ENCODE results near the gene NADK.
"Not testable (repeated sequence)": the region's sequence is repeated elsewhere in the genome, so short reads cannot be mapped to it uniquely, and the experiment has no call there.

NADK gene

DNA sequence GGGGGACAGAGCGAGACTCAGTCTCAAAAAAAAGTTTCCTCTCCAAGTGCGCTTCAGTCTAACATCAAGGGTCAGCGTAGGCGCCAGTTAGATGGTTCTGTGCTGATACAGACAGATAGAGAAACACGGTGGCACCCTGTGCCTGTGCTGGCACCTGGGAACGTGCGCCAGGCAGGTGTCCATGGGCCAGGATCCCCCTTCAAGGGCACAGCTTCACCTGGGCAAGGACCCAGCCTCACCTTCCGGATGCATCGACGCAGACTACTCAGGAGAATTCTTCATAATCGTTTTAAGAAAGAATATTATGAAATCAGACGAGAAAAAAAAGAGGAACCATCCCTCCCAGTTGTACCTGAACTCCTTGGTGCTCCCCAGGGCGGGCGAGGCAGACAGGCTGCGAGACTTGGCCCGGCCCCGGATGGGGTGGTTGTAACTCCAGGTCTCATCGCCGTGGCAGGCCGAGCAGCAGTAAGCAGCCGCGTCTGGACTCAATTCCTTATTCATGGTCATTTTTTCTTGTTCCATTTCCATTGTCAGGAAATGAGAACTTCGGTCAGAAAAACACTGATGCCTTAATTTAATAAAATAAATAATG is 13.3 kb downstream of the NADK start:
- DNase-seq (ENCODE audit: low read depth in 1 of 2, low spot score in 1 of 2), result no peak

DNA sequence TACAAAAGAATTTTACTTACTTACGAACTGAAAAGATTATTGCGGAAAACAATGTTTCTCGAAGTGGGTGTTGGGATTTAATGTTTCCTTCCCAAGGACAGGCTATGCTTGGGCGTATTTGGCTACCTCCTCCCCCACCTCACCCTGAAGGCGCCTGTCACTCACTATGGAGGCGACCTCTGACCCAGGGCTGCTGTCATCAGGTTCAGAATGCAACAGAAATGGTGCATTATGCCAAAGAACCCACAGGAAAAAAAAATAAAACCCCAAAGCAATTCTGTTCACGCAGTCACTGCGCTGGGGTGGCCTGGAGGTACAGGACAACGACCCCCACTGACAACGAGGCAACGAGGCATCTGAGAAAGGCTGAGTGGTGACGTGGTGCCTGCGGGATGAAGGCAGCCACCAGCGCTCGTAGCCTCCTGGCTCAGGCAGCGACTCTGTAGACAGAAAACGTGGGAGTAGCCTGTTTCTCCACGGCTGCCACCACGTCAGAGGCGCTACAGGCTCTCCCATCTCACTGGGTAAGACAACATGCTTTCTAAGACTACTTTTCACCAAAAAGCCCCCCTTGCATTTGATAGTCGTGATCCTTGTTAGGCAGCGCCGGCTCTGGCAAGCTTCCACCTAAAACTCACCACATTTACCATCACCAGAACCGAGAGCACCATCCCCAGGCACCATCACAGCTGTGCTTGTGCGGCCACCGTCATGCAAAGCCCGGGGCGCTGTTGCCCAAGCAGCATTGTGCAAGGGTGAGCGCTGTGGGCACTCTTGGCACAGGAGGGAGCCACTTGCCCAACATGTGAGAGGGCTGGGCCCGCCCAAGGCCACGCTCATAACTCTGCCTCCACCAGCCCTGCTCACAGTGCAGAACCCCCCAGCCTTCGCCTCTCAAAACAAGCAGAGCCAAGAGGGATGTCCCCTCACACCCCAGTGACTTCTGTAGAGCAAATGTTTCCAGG is 14.3 kb downstream of the NADK start:
- no peak for DNase-seq (ENCODE audit: low read depth in 1 of 2, low spot score in 1 of 2)

DNA sequence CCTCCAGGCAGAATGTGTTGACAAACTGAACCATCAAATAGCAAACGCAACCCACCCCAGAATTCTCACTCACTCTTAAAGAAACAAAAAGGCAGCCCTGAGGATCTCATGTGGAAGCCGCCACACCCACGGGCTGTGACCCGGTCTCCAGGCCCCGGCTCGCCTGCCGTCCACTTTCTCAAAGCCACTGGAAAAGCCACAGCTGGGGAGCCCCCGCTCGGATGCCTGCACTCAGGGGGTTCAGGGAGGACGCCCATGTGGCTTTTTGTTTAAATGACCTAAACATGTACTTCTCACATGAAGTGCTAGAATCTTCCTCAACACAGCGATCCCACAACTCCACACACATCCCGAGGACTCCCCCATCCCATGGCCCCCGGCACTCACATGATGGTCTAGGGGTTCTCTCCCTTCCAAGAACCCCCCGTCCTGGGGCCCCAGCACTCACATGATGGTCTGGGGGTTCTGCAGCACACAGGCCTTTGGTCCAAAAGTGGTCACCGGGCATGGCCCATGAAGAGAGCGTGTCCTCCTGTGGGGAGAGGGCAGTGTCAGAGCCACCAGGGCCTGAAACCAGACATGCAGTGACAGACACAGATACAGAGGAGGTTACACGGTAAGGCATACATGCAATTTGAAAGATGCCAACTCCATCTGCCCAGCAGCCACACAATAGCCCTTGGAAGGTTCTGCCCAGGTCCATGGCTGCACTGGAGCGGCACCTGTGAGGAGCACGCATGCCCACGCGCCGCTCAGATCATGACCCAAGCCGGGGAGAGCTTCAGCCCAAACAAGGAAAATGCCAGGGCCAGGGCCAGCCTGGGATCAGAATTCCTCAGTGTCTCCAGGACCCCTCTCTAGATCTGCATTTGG is 16.5 kb downstream of the NADK start:
- no peak for DNase-seq (ENCODE audit: low read depth in 1 of 2, low spot score in 1 of 2)

DNA sequence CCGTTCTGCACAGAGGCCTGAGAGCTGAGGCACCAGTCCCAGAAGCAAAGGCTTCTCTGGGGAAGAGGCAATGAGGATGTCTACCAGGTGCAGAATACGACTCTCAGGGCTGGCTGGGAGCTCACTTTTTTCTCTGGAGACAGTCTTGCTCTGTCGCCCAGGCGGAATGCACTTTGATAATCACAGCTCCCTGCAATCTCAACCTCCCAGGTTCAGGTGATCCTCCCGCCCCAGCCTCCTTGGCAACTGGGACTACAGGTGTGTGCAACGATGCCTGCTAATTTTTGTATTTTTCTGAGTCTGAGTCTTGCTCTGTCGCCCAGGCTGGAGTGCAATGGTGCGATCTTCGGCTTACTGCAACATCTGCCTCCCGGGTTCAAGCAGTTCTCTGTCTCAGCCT is 17.6 kb downstream of the NADK start:
- no peak for DNase-seq (ENCODE audit: low read depth in 1 of 2, low spot score in 1 of 2)

DNA sequence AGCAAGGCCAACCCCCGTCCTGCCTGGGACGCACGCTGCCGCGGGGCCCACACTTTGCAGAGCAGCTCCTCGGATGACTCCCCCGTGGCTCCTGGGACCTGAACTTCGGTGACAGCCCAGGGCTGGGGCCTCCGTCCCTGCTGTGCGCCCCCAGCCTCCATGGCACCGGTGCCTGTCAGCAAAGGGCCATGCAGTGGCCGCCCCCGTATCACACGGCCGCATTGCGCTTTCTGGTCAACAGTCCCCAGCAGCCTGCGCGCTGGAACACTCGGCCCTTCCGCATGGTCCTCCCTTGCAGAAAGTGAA is 18.0 kb downstream of the NADK start:
- no peak for DNase-seq (ENCODE audit: low read depth in 1 of 2, low spot score in 1 of 2)

DNA sequence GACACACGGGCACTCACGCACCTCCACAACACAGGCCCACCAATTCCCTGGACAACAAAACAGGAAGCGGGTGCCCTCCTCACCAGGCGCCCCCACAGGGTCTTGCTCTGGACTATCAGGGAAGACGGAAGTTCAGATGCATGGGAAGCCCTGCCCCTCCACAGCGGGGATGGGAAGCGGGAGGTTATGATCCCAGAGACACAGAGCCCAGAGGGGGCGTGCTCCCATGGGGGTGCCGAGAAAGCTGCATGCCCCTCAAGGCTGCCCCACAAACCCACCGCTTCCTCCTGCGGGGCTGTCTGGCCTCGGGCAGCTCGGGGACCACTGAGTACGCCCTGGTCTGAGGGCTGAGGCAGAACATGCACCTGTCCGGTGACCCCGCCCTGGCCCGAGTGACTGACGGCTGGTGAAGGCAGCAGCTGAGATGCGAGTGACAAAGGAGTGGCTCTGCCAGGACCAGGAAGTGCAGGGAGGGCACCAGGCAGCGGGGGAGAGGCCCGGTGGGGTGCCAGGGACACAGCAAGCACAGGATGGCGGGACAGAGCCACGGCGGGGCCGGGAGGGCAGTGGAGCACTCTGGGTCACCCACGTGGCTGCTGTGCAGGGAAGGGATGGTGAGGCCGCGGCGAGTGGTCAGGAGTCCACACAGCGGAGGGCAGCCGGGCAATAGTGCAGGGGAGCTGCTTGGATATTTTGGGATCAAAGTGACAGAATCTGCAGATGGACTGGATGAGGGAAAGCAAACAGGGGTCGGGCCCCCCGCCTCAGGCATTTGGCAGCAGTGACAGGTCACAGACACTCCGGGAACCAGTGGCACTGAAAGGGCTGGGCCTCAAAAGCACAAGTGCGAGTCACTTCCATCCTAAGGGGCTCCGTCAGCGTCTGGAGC is 18.6 kb downstream of the NADK start:
- no peak for DNase-seq (ENCODE audit: low read depth in 1 of 2, low spot score in 1 of 2)

DNA sequence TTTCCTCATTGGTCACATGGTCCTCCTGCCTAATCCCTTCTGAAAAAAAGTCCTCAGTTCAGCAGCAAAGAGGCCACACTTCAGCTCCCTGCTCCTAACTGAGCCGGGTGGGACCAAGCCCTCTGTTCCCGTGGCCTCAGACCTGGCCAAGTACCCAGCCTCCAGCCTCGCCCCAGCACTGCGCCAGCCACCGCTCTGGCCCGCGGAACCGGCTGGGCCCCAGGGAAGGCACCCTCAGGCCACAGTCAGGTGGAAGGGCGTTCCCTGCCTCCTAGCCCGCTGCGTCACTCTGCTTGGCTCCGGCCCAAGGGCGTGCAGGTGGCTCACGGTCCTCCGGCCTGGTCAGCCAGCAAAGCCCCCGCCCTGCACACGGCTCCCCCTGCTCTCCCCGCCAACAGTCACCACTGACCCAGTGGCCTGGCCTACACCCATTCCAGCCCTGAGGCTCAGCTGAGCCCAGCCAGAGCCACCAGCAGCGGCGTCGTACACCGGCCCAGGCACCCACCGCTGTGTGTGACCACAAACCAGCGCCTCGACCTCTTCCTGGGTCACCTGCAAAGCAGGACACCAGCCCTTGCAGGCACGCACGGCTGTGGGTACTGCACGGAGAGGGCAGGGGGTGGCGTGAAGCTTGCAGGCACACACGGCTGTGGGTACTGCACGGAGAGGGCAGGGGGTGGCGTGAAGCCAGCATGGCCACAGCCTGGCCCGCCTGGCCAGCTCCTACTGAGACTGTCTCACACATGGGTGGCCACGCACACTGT is 19.4 kb downstream of the NADK start:
- no peak for DNase-seq (ENCODE audit: low read depth in 1 of 2, low spot score in 1 of 2)

DNA sequence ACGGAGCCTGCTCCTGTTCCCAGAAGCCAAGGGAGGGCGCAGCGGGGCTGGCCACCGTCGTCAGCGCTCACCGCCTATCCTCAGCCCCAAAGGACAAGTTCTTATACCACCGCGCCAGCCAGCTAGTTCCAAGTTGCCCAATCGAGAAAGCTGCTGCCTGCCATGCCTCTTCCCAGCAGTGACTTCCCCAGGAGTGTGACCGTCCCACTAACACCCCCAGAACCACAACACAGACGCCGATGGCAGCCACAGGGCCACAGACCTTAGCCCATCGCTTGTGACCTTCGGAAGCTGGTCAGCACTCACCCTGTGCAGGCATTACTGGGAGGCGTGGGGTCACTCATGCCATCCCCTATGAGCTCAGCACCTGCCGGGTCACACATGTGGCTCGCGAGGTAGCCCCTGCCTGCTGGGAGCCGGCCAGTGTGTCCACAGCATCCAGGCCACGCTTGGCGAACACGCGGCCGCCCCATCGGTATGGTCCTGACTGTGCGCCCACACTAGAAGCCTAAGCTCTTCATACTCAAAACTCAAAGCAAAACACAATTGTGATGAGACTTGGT is 20.1 kb downstream of the NADK start:
- no peak for DNase-seq (ENCODE audit: low read depth in 1 of 2, low spot score in 1 of 2)

DNA sequence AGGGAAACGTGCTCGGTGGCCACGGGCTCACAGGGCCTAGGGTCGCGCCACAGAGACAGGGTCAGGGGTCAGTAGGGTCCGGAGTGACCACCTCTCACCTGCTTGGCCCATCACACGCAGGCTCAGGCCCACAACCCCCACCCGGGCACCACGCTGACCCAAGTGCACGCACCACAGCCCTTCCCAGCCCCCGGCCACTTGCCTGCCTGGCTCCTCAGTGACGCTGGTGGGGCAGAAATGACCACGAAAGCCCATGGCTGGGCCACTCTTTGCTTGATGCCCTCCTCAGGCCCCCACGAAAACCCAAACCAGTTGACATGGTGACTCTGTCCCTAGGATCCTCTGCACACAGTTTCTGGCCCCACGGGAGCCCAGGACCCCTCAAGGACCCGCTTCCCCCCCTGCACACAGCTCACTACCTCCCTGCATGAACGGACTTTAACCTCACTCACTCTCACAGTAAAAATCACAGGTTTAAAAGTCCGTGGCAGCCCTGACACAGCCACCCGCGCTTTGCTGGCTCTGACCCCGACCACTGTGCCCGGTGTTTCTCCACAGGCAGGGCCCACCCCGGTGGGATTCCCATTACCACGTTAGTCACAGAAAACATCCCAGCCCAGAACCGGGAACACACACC is 20.7 kb downstream of the NADK start:
- no peak for DNase-seq (ENCODE audit: low read depth in 1 of 2, low spot score in 1 of 2)

DNA sequence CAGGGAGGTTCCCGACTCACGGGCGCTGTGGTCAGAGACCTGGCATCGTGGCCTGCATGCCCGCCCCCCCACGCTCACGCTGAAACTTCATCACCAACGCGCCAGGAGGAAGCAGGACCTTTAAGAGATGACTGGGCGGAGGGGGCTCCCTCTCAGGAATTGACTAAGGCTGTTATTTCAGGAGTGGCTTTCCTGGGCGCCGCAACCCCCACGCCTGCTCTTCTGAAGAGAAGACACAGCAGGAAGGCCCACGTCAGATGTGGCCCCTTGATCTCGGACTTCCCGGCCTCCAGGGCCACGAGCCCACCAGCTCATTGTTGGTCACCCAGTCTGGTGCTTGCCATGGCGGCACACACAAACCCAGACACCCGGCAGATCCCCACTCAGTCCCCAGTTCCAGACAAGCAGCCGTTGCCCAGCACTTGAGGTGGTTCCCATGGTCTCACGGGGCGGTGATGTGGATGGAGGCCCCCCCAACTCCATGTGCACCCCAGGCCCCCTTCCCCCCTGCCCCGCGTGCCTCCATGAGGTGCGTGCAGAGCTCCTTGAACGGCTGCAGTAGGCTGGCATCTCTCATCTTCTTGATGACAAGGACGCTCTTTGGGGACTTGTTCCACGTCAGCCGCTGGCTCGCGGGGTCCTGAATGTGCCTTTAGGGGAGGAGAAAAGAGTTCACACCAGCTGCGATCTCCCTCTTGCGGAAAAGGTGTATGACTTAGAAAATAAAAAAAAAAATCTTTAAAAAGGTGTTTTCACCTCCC is 21.4 kb downstream of the NADK start:
- no peak for DNase-seq (ENCODE audit: low read depth in 1 of 2, low spot score in 1 of 2)

DNA sequence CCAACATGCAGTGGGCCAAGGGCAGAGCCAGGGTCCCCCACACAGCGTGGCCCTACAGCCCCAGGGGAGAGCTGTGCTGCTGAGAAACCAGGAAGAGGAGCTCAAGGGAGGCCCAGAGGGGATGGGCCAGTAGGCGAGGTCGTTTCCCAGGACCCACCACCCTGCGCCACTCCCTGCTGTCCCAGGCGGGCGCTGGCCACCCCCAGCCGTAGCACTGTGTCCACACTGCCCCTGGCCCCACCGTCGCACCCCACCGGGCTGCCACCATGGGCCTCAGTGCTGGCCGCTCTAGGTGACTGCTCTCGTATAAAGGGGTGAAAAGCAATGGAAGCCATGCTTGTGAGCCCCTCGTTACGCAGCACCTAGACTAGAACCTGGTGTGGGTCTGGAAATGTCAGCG is 22.4 kb downstream of the NADK start:
- DNase-seq (ENCODE audit: low read depth in 1 of 2, low spot score in 1 of 2), result no peak

DNA sequence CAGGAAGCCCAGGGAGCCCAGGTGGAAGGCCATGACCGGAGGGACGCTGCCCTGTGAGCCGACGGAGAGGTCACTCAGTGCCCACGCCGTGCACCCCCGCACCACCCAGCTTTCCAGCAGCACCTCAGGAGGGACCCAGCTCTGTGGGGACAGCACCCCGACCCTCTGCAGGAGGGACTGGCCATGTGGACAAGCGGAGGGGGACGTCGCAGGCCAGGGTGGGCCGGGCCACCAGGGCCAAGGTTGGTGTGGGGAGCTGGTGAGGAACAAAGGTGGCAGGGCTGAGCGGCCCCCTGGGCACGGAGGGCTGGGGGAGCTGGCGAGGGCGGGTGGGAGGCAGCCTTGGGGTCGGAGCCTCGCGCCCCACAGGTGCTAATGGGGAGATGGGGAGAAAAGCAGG is 22.8 kb downstream of the NADK start:
- DNase-seq (ENCODE audit: low read depth in 1 of 2, low spot score in 1 of 2), result no peak

DNA sequence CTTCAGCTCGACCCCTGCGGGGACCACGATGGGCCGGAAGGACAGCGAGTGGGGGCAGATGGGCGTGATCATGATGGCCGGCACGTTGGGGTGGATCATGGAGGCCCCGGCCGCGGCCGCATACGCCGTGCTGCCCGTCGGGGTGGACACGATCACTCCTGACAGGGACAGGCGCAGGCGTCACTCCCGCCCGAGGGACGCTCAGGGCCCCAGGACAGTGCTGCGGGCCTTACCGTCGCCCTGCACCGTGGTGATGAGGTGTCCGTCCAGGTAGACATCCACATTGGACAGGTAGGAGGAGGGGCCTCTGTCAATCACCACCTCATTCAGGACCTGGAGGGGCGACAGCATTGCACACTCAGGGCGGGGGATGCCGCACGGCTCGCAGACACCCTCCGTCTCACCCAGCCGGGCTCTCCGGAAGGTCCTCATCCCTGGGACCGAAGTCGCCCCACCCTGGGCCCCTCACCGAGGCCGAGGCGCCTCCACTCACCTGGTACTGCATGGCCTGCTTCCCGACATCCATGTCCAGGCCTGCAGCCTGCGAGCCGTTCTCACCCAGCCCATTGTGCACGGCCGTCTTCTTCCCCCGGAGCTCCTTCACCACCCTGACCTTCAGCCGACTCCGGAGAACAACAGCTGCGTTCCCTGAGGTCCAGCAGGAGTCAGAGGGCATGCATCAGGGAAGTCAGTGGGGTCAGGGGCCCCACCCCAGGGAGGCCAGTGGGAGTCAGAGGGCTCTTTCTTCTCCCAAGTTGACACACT is 24.0 kb downstream of the NADK start:
- no peak for DNase-seq (ENCODE audit: low read depth in 1 of 2, low spot score in 1 of 2)

DNA sequence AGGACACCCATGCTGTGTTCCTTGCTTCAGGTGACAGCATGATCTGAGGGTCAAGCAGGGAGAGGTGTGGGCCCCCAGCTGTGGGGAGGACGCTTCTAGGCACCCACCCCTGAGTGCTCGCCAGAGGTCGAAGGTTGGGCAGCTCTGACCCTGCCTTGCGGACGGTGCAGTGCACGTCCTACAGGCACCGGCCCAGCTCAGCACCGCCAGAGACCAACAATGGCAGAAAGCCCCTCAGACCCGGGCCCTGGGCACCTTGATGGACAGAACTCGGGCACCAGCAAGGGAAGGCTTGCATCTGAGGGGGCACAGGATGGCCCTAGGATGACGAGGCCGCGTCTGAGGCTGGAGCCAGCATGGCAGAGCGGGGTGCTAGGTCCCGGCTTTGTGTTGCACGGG is 24.7 kb downstream of the NADK start:
- no peak for DNase-seq (ENCODE audit: low read depth in 1 of 2, low spot score in 1 of 2)

DNA sequence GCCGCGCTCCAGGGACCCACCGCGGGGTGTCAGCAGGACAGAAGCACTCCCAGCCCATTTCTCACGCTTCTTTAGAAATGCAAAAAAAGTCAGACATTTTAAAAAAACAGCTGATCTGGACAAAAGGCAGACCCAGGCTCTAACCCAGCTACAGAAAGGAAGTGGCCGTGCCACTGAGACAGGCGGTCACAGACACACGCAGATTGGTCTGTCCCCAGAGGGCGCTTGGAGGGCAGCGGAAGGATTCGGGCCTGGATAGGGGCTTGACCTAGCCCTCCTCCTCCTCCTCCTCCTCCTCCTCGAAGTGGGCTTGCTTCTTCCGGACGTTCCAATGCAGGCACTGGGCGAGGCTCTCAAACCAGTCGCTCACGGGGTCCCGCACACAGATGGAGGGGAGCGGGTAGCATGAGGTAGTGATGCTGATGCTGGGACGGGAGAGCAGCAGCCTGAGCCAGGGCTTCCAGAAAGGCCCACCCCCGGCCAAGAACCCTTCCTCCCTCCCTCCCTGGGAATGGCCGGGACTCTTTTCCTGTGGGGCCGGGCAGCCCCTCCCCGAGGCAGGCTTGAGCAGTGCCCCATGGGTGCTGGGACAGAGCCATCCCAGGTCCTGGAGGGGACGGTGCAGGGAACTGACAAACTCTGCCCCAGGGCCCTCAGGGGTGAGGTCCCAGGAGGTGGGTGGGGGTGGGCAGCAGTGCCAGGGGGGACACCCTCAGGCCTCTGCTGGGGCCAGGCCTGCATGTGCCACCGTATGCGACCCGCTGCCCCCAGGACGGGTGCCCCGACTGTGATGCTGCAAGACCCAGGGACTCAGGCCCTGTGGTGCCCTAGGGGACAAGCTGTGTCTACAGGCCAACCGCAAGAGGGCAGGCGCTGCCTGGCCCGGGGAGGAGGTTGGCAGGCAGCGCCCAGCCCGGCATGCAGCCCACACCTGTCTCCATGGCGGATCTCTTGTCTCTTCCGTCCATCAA is 25.3 kb downstream of the NADK start:
- no peak for DNase-seq (ENCODE audit: low read depth in 1 of 2, low spot score in 1 of 2)

DNA sequence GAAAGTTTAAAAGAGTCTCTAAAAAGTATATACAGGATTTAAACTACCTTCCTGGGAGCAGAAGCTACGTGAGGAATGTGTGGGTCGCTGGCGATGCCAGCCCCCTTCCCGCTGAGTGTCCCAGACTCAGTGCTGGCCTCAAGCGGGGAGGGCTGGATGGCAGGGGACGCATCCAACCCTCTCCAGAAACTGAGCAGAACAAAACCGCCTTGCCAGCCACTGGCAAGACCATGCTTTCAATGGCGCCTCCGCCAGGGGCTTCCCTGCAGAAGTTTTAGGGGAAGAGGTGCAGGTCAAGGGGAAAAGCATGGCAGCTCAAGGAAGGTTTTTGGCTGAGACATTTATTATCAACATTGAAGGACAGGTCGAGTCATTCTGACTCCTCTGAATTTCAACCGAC is 26.1 kb downstream of the NADK start:
- DNase-seq (ENCODE audit: low read depth in 1 of 2, low spot score in 1 of 2), result no peak

DNA sequence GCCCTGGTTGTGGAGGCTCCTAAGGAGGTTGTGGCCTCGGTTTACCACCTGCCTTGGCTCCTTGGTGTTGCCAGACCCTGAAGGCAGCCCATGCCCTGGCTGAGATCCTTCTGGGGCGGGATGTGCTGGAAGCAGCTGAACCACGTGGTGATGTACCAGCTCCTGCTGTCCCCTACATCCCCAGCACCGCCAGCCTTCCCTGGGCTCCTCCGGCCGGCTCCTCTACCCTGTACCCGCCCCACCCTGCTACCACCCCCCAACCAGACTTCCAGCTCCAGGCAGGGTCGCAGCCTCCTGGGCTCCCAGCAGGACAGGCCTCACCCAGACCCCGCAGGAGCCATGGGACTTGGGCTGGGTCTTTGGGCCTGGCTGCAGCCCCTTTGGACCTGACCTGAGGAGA is 28.3 kb downstream of the NADK start:
- DNase-seq (ENCODE audit: low read depth in 1 of 2, low spot score in 1 of 2), result not testable (repeated sequence)
